ENCODE measurements around the gene ACTG1. TPM values are rescaled to one million over a fixed set of nuclear protein-coding genes. Genes with fewer than 3 reads are reported as not detected.
A peak's percentile ranks its signal among the peaks of the same experiment; 100 is the strongest.

ACTG1 gene
- total and polyA plus RNA-seq, 9 of the 15 experiments (the other 6 are each of a cell fraction or from before 2014, with no cell fraction given) = 224 to 1,775 (median 568) TPM

DNA sequence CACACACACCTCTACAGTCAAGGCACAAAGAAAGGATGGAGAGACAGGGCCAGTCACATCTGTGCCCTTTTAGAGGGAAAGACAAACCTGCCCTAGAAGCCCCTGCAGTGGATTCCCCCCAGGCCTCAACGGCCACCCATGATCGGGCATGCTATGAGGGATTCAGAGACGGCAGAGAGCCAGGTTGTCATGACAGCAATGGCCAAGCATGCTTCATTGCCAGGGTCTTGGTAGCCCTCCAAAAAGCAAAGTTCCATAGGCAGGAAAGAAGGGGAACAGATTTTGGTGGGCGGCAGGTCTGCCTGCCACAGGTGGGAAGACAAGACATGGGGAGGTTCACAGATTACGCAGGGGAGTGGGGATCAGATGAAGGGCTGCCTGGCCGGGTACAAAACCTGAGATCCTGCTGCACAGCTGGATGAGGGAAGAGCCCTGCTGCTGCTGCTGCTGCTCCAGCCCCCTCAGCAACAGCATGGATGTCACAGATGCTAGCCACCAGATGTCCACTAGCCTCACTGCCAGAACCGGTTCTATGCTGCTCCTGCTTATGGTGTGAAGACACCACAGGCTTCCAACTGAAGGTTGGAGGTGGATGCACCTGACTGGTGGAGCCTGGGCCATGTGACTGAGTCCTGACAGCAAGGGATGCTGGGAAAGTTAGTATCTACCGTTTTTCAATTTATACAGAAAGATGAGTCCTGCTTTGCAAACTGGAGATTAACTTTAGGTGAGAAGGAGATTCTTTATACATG is 17.8 kb downstream of the ACTG1 start:
- Histone ChIP-seq H3K4me2 (ENCODE audit: insufficient read depth, low read length) (peak overlapping the region; percentile 52), H3K9me3 (replicated peaks; ENCODE audit: control insufficient read depth, insufficient read depth, low read depth, low read length) (no peaks in the 10 kb centered on the region), H3K36me3 (ENCODE audit: control insufficient read depth, insufficient read depth, low read length) (no peaks in the 10 kb centered on the region), H3K9ac (ENCODE audit: insufficient read depth in 1 of 2, low read depth in 2 of 2, low read length in 2 of 2) (peak overlapping the region in 1 of 2 experiments; percentile 28; a peak in 1 of 4 replicates), H3K79me2 (ENCODE audit: control insufficient read depth, insufficient read depth, low read length) (no peaks in the 10 kb centered on the region), H3K9me1 (ENCODE audit: control insufficient read depth, insufficient read depth, low read length) (no peaks in the 10 kb centered on the region), H3K4me3 (no peak overlapping the region), H4K20me1 (replicated peaks; ENCODE audit: control insufficient read depth, insufficient read depth, low read length) (no peaks in the 10 kb centered on the region), H3K27ac (ENCODE audit: extremely low read depth, low read depth, low read length) (no peak overlapping the region), H3K4me1 (replicated peaks in 1 of 2; ENCODE audit: control insufficient read depth in 2 of 2, insufficient read depth in 2 of 2, low read length in 2 of 2) (peaks cover 3 to 35% of the 10 kb centered on the region in 2 experiments; a peak in 4 of 5 replicates), H3K27me3 (ENCODE audit: control insufficient read depth in 2 of 2, insufficient read depth in 2 of 2, low read length in 2 of 2) (peaks cover 4 to 11% of the 10 kb centered on the region in 2 experiments; a peak in 3 of 5 replicates), H2AFZ (ENCODE audit: low read depth, low read length) (peak overlapping the region; percentile 48)
- no TSS peak for BruUV-seq (replicated peaks)
- ChIA-PET CTCF (ENCODE audit: low intra/inter-chr PET ratio) (no interaction called here), POLR2A (interaction anchor here (1.3 to 8.3 kb wide), 4 partner anchors 11 to 18 kb away, joined by 7 to 132 read pairs (median 30); partner anchors contain the start of gene ACTG1)
- peak in 1 of 4 experiments; percentile 40 for DNase-seq (ENCODE audit: extremely low read depth in 1 of 4, low spot score in 3 of 4)
- peak; percentile 80 for FAIRE-seq
- in situ Hi-C loops (cut with MboI) (no loop called here), intact Hi-C loops (cut with micrococcal nuclease) (no loop called here)
- 48% methylated on average over 8 of the region's 8 CpGs for WGBS (ENCODE audit: insufficient coverage, low coverage, missing lambda C conversion rate)
- peak; percentile 74 for ATAC-seq
- peak; percentile 13 for TF ChIP-seq NFYB (IDR thresholded peaks at IDR 0.05; ENCODE audit: extremely low read depth, insufficient read length)
- peak; percentile 95 for TF ChIP-seq USF1 (CRISPR knock-in tag; IDR thresholded peaks at IDR 0.05)
- peak; percentile 85 for TF ChIP-seq REST (IDR thresholded peaks at IDR 0.05; ENCODE audit: borderline replicate concordance)
- no peak for TF ChIP-seq REST (CRISPR knock-in tag; IDR thresholded peaks at IDR 0.05; ENCODE audit: low read depth)
- TF ChIP-seq, protein P1, sequence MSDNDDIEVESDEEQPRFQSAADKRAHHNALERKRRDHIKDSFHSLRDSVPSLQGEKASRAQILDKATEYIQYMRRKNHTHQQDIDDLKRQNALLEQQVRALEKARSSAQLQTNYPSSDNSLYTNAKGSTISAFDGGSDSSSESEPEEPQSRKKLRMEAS (CRISPR knock-in tag; IDR thresholded peaks at IDR 0.05) = peak; percentile 48
- TF ChIP-seq RAD21 (CRISPR knock-in tag; conservative IDR thresholded peaks at IDR 0.05 in 1 of 2, IDR thresholded peaks at IDR 0.05 in 1 of 2) = no peak
- TF ChIP-seq CBFA2T2 (conservative IDR thresholded peaks at IDR 0.05) = peak; percentile 41; the same call in 1 of the 2 replicates
- peak; percentile 20; the same call in 1 of the 2 replicates for TF ChIP-seq PHF8 (IDR thresholded peaks at IDR 0.05; ENCODE audit: borderline replicate concordance, low read length)

Data from K562 (cell line).